ENCODE results near the gene RNF19B. TPM values are rescaled to one million over a fixed set of nuclear protein-coding genes. Genes with fewer than 3 reads are reported as not detected.
"Not testable (repeated sequence)": the region's sequence is repeated elsewhere in the genome, so short reads cannot be mapped to it uniquely, and the experiment has no call there.

The RNF19B gene
- total and polyA plus RNA-seq, 4 donors = 13.6 to 35.5 (median 27.7) TPM

GRCh38 chr1:33005117-33005837 is 40.7 kb upstream of the RNF19B start:
- H3K27me3 ChIP-seq (ENCODE audit: control insufficient read depth, insufficient read depth, low read length) = no peaks in the 10 kb centered on the region
- WGBS (ENCODE audit: insufficient coverage) = no CpG with 5 or more reads among the region's 2 CpGs
- H3K4me1 ChIP-seq (ENCODE audit: control insufficient read depth, insufficient read depth, low read length) = peaks cover 15% of the 10 kb centered on the region
- no peak overlapping the region for H3K4me3 ChIP-seq (ENCODE audit: low read depth, low read length)
- no peaks in the 10 kb centered on the region for H3K9me3 ChIP-seq (ENCODE audit: control insufficient read depth, insufficient read depth, low read length)
- H3K27ac ChIP-seq (ENCODE audit: low read depth, low read length) = no peak overlapping the region
- H3K36me3 ChIP-seq (ENCODE audit: control insufficient read depth, insufficient read depth, low read length) = peaks cover 7% of the 10 kb centered on the region
- peak in 1 of 6 donors; percentile 35 for DNase-seq (ENCODE audit: low read depth in 4 of 6, low spot score in 6 of 6)

- Histone ChIP-seq H3K36me3 (ENCODE audit: control insufficient read depth, insufficient read depth, low read length) (peaks cover 7% of the 10 kb centered on the region), H3K27me3 (ENCODE audit: control insufficient read depth, insufficient read depth, low read length) (no peaks in the 10 kb centered on the region), H3K9me3 (ENCODE audit: control insufficient read depth, insufficient read depth, low read length) (no peaks in the 10 kb centered on the region), H3K4me1 (ENCODE audit: control insufficient read depth, insufficient read depth, low read length) (peaks cover 15% of the 10 kb centered on the region), H3K4me3 (ENCODE audit: low read depth, low read length) (no peak overlapping the region), H3K27ac (ENCODE audit: low read depth, low read length) (no peak overlapping the region)
- no peak for DNase-seq (ENCODE audit: low read depth in 4 of 6, low spot score in 6 of 6)
- 100% methylated on average over 1 of the region's 2 CpGs for WGBS (ENCODE audit: insufficient coverage)
These were observed 40.0 kb upstream of the RNF19B start for GRCh38 chr1:33004613-33005012.

DNA sequence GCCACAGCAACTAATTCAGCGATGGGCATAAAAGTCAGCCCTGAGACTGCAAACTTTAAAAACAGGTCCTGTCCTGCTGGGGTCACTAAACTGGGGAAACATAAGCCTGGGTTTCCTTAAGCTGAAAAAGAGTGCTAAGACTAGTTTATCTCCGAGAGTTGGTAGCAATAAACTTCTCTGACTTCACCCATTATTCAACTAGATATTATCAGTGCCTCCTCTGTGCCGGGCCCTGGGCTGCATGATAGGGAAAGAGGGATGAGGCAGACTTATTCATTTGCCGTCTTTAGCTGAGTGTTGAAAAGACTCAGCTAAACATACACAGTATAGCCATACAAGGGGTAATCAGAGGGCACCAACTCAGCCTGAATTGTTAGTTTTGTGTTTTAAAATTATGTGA is 39.0 kb upstream of the RNF19B start:
- Histone ChIP-seq H3K27me3 (ENCODE audit: control insufficient read depth, insufficient read depth, low read length) (no peaks in the 10 kb centered on the region), H3K27ac (ENCODE audit: low read depth, low read length) (no peak overlapping the region), H3K9me3 (ENCODE audit: control insufficient read depth, insufficient read depth, low read length) (no peaks in the 10 kb centered on the region), H3K4me1 (ENCODE audit: control insufficient read depth, insufficient read depth, low read length) (peaks cover 25% of the 10 kb centered on the region), H3K36me3 (ENCODE audit: control insufficient read depth, insufficient read depth, low read length) (peaks cover 7% of the 10 kb centered on the region), H3K4me3 (ENCODE audit: low read depth, low read length) (no peak overlapping the region)
- no peak for DNase-seq (ENCODE audit: low read depth in 4 of 6, low spot score in 6 of 6)
- WGBS (ENCODE audit: insufficient coverage) = 100% methylated on average over 1 of the region's 4 CpGs

GRCh38 chr1:33002006-33002405 is 37.4 kb upstream of the RNF19B start:
- Histone ChIP-seq H3K9me3 (ENCODE audit: control insufficient read depth, insufficient read depth, low read length) (no peaks in the 10 kb centered on the region), H3K27me3 (ENCODE audit: control insufficient read depth, insufficient read depth, low read length) (no peaks in the 10 kb centered on the region), H3K4me1 (ENCODE audit: control insufficient read depth, insufficient read depth, low read length) (peaks cover 32% of the 10 kb centered on the region), H3K4me3 (ENCODE audit: low read depth, low read length) (no peak overlapping the region), H3K36me3 (ENCODE audit: control insufficient read depth, insufficient read depth, low read length) (no peaks in the 10 kb centered on the region), H3K27ac (ENCODE audit: low read depth, low read length) (no peak overlapping the region)
- DNase-seq (ENCODE audit: low read depth in 4 of 6, low spot score in 6 of 6) = no peak
- 100% methylated on average over 3 of the region's 4 CpGs for WGBS (ENCODE audit: insufficient coverage)

DNA sequence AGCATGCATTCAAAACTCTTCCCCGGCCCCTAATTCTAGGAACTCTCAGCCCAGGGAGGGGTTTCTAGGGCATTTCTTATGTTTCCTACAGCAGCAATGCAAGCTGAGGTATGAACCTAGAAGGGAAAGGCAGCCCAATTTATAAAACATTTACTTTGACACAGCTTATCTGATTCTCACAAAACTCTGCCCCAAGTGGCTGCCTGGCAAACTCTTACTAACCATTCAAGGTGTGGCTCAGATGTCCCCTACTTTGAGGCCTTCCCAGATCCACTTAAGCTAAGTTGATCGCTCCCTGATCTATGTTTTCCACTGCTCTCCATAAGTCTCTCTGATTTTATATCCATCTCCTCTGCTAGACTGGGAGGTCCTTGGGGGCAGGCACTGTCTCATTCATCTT is 36.7 kb upstream of the RNF19B start:
- no peaks in the 10 kb centered on the region for H3K36me3 ChIP-seq (ENCODE audit: control insufficient read depth, insufficient read depth, low read length)
- H3K4me1 ChIP-seq (ENCODE audit: control insufficient read depth, insufficient read depth, low read length) = peaks cover 25% of the 10 kb centered on the region
- 86% methylated on average over 1 of the region's 2 CpGs for WGBS (ENCODE audit: insufficient coverage)
- DNase-seq (ENCODE audit: low read depth in 4 of 6, low spot score in 6 of 6) = no peak
- no peaks in the 10 kb centered on the region for H3K9me3 ChIP-seq (ENCODE audit: control insufficient read depth, insufficient read depth, low read length)
- no peak overlapping the region for H3K4me3 ChIP-seq (ENCODE audit: low read depth, low read length)
- H3K27ac ChIP-seq (ENCODE audit: low read depth, low read length) = no peak overlapping the region
- H3K27me3 ChIP-seq (ENCODE audit: control insufficient read depth, insufficient read depth, low read length) = no peaks in the 10 kb centered on the region

DNA sequence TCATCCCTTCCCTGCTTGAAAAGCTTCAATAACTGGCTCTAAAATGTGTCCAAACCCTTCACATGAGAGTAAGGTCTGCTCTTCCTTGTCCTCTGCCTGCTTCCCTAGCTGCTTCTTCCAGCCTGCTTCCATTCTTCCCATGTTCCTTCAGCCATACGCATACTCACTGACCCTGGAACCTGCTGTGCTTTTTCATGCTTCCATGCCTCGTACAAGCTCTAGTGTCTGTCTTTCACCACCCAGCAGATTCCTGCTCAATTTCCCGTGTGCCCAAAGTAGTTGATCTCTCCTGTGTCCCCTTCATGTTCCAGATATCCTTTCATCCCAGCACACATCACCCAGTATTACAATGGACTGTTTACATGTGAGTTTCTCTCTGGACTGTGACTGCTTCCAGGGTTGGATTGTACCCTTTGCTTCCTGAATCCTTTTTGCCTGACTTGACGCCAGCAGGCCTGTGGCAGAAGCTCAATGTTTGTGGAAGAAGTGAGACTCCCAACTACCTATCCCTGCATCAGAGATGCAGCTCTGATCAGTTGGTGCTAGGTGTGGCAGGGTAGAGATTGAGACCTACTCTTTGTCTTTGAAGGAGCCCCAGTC is 35.9 kb upstream of the RNF19B start:
- 49% methylated on average over 3 of the region's 4 CpGs for WGBS (ENCODE audit: insufficient coverage)
- no peaks in the 10 kb centered on the region for H3K9me3 ChIP-seq (ENCODE audit: control insufficient read depth, insufficient read depth, low read length)
- no peak for DNase-seq (ENCODE audit: low read depth in 4 of 6, low spot score in 6 of 6)

DNA sequence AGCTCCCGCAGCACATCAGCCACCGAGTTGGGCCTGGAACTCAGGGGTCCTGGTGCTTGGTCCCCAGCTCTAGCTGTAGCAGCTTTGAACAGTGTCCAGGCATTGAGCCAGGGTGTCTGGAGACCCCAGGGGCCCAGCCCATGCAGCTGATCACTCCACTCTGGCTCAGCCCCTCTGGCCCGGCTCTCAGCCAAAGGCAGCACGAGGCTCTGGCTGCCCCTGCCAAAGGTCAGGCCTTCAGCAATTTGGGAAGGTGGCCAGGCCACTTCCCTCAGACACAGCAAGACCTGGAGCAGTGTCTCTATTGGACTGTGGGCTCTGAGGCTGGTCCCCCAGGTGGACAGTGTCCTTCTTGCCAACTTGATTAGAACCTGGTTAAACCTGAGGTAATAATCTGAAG is 34.4 kb upstream of the RNF19B start:
- peak in 1 of 6 donors; percentile 71 for DNase-seq (ENCODE audit: low read depth in 4 of 6, low spot score in 6 of 6)
- H3K27me3 ChIP-seq (ENCODE audit: control insufficient read depth, insufficient read depth, low read length) = no peaks in the 10 kb centered on the region
- peaks cover 21% of the 10 kb centered on the region for H3K4me1 ChIP-seq (ENCODE audit: control insufficient read depth, insufficient read depth, low read length)
- no peak overlapping the region for H3K27ac ChIP-seq (ENCODE audit: low read depth, low read length)
- H3K9me3 ChIP-seq (ENCODE audit: control insufficient read depth, insufficient read depth, low read length) = no peaks in the 10 kb centered on the region
- no peaks in the 10 kb centered on the region for H3K36me3 ChIP-seq (ENCODE audit: control insufficient read depth, insufficient read depth, low read length)
- 48% methylated on average over 4 of the region's 4 CpGs for WGBS (ENCODE audit: insufficient coverage)
- H3K4me3 ChIP-seq (ENCODE audit: low read depth, low read length) = no peak overlapping the region

More for the DNA sequence above, 35.9 kb upstream of the RNF19B start:
- Histone ChIP-seq H3K27me3 (ENCODE audit: control insufficient read depth, insufficient read depth, low read length) (no peaks in the 10 kb centered on the region), H3K4me3 (ENCODE audit: low read depth, low read length) (no peak overlapping the region), H3K27ac (ENCODE audit: low read depth, low read length) (no peak overlapping the region), H3K36me3 (ENCODE audit: control insufficient read depth, insufficient read depth, low read length) (no peaks in the 10 kb centered on the region), H3K4me1 (ENCODE audit: control insufficient read depth, insufficient read depth, low read length) (peaks cover 21% of the 10 kb centered on the region)

- 39% methylated on average over 5 of the region's 5 CpGs for WGBS (ENCODE audit: insufficient coverage)
- DNase-seq (ENCODE audit: low read depth in 4 of 6, low spot score in 6 of 6) = peak in 2 of 6 donors; percentile 42 to 55
- H3K27ac ChIP-seq (ENCODE audit: low read depth, low read length) = peak overlapping the region; percentile 17
- H3K36me3 ChIP-seq (ENCODE audit: control insufficient read depth, insufficient read depth, low read length) = no peaks in the 10 kb centered on the region
- no peaks in the 10 kb centered on the region for H3K27me3 ChIP-seq (ENCODE audit: control insufficient read depth, insufficient read depth, low read length)
- H3K4me1 ChIP-seq (ENCODE audit: control insufficient read depth, insufficient read depth, low read length) = peaks cover 21% of the 10 kb centered on the region
- H3K4me3 ChIP-seq (ENCODE audit: low read depth, low read length) = no peak overlapping the region
- H3K9me3 ChIP-seq (ENCODE audit: control insufficient read depth, insufficient read depth, low read length) = no peaks in the 10 kb centered on the region
These were observed 33.5 kb upstream of the RNF19B start for GRCh38 chr1:32998064-32998463.

DNA sequence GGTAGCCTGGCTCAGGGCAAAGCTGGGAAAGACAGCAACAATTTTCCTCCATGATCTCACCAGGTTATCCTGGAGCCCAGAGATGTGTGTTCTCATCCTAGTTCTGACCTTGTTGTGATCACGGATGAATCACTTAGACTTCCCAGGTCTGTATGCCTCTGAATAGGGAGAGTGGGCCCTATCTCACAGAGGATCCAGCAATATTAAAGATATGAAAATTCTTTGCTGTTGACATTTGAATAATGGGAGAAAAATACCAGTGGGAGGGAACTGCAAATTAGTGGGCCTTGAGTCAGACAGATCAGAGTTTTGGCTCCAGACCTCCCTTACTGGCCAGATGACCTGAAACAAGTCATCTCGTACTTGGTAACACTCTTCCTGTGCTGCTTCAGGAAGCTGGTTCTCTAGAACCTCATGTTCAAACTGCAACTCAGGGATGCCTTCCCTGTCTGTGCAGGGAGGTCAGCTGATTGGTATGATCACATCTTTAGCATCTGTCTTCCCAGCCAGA is 32.8 kb upstream of the RNF19B start:
- Histone ChIP-seq H3K36me3 (ENCODE audit: control insufficient read depth, insufficient read depth, low read length) (no peaks in the 10 kb centered on the region), H3K27ac (ENCODE audit: low read depth, low read length) (no peak overlapping the region), H3K9me3 (ENCODE audit: control insufficient read depth, insufficient read depth, low read length) (no peaks in the 10 kb centered on the region), H3K4me3 (ENCODE audit: low read depth, low read length) (no peak overlapping the region), H3K27me3 (ENCODE audit: control insufficient read depth, insufficient read depth, low read length) (no peaks in the 10 kb centered on the region), H3K4me1 (ENCODE audit: control insufficient read depth, insufficient read depth, low read length) (peaks cover 23% of the 10 kb centered on the region)
- no peak for DNase-seq (ENCODE audit: low read depth in 4 of 6, low spot score in 6 of 6)
- WGBS (ENCODE audit: insufficient coverage) = 60% methylated on average over 1 of the region's 2 CpGs

DNA sequence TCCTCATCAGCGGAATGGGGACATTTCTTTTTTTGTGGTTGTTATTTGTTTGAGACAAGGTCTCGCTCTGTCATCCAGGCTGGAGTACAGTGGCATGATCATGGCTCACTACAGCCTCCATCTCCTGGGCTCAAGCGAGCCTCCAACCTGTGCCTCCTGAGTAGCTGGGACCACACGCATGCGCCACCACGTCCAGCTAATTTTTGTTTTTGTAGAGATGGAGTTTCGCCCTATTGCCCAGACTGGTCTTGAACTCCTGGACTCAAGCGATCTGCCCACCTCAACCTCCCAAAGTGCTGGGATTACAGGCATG is 28.7 kb upstream of the RNF19B start:
- H3K4me3 ChIP-seq (ENCODE audit: low read depth, low read length); H3K27me3 ChIP-seq (ENCODE audit: control insufficient read depth, insufficient read depth, low read length); H3K36me3 ChIP-seq (ENCODE audit: control insufficient read depth, insufficient read depth, low read length); DNase-seq (ENCODE audit: low read depth in 4 of 6, low spot score in 6 of 6); H3K27ac ChIP-seq (ENCODE audit: low read depth, low read length); H3K9me3 ChIP-seq (ENCODE audit: control insufficient read depth, insufficient read depth, low read length): not testable (repeated sequence)
- H3K4me1 ChIP-seq (ENCODE audit: control insufficient read depth, insufficient read depth, low read length) = peaks cover 17% of the 10 kb centered on the region
- 92% methylated on average over 3 of the region's 8 CpGs for WGBS (ENCODE audit: insufficient coverage)
